ENCODE measurements around the gene FGD6. TPM values are rescaled to one million over a fixed set of nuclear protein-coding genes. Genes with fewer than 3 reads are reported as not detected.
"Not testable (repeated sequence)": the region's sequence is repeated elsewhere in the genome, so short reads cannot be mapped to it uniquely, and the experiment has no call there.

The FGD6 gene
- total RNA-seq, 2 donors from 2014 or later = 15.8 to 19.1 TPM

DNA sequence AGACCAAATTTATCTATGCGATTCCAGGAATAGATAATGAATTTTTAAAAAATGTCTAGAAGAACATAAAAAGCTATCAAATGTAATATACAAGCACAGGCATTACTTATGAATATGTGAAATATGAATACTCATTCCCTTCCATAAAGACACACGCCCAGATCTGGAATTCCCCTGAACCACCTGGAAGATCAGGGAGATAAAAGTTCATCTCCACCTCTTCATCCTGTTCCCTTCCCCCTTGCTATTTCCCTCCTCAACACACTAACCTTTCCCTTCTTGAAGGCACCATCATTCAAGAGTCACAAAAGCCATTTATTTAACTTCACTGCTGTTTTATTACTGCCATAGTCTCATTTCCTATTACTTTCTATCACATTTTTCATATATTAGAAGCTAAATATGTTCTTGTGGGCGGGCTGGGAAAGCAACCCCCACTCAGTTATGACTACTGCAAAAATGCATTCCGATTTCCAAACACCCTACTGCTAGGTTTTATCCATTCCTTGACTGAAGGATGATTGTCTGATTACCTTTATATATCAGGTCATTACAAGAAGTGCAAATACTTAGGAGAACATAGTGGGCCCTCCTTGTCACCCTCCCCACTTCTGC lies 16.1 kb downstream of the FGD6 start:
- no peak for TF ChIP-seq POLR2A (IDR thresholded peaks at IDR 0.05)
- no peak for TF ChIP-seq CTCF (IDR thresholded peaks at IDR 0.05)
- Histone ChIP-seq H3K36me3 (replicated peaks in 1 of 2; ENCODE audit: insufficient read depth in 1 of 2, low read depth in 2 of 2) (no peaks in the 10 kb centered on the region), H3K27ac (peak overlapping the region in 2 of 4 donors; percentile 33 to 40), H3K4me1 (peaks cover 56% of the 10 kb centered on the region), H3K4me3 (no peak overlapping the region), H3K27me3 (no peaks in the 10 kb centered on the region), H3K9me3 (no peaks in the 10 kb centered on the region)
- DNase-seq = no peak
- no peak for ATAC-seq
- intact Hi-C loops (cut with DNase I) = no loop called here
- WGBS, 2 donors = 78 to 80% methylated on average over 4 of the region's 4 CpGs

DNA sequence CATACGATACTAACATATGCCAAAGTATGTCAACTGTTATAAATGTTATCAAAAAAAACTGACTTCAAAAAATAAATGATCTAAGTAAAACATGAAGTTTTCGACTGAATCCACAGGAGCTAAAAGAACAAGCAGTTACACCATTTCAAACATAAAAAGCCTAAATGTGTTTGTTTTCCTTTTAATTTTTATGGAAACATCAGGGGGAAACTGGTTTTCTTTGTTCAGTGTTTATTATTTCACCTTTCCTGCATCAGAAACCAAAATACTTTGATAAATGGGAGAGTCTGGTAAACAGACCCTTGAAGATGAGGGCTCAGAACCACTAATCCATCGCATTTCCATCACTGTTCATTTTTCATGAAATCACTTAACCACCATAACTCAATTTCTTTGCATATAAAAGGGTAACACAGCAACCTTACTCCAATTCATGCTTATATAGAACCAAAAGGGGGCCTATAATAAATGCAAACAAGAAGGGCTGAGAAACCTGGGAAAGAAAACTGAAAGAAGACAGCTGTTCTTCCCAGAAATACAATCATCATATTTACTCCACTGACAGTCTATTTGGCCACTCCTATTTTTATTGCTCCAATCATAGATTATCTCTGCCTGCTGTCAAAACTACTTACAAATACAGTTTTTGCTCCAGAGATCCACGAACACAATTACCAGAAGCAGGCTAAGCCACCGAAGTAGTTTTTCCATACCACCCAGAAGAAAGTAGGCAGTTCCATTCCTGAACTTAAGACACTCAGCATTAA lies 17.0 kb downstream of the FGD6 start:
- TF ChIP-seq POLR2A (IDR thresholded peaks at IDR 0.05) = no peak
- no peak for TF ChIP-seq CTCF (IDR thresholded peaks at IDR 0.05)
- 19 to 32% methylated on average over 5 of the region's 5 CpGs for WGBS, 2 donors
- Histone ChIP-seq H3K36me3 (replicated peaks in 1 of 2; ENCODE audit: insufficient read depth in 1 of 2, low read depth in 2 of 2) (no peaks in the 10 kb centered on the region), H3K27ac (peak overlapping the region in 3 of 4 donors; percentile 29 to 40 (median 33)), H3K4me1 (peaks cover 49% of the 10 kb centered on the region), H3K9me3 (no peaks in the 10 kb centered on the region), H3K4me3 (no peak overlapping the region), H3K27me3 (no peaks in the 10 kb centered on the region)
- intact Hi-C loops (cut with DNase I) = no loop called here
- DNase-seq = no peak
- no peak for ATAC-seq

DNA sequence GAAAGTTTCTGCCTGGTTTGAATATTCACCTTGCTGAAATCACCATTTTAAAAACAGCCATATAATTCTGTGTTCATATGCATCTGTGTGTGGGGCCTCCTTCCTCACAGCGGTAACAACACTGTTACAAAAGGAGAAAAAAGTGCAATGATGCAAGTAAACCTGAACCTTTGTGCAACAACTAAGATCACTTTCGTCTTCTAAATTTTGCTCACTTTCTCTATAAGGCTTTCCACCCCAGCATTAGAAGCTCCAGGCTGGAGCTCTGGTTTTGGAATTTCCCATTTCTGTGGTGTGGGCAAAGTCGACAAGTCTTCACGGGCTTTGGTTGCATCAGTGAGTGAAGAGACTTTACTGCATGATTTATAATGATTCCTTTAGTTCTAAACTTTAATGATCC lies 18.4 kb downstream of the FGD6 start:
- DNase-seq = no peak
- Histone ChIP-seq H3K27me3 (no peaks in the 10 kb centered on the region), H3K27ac (no peak overlapping the region), H3K4me3 (no peak overlapping the region), H3K9me3 (no peaks in the 10 kb centered on the region), H3K36me3 (replicated peaks in 1 of 2; ENCODE audit: insufficient read depth in 1 of 2, low read depth in 2 of 2) (no peaks in the 10 kb centered on the region), H3K4me1 (peaks cover 41% of the 10 kb centered on the region)
- TF ChIP-seq POLR2A (IDR thresholded peaks at IDR 0.05) (no peak), CTCF (IDR thresholded peaks at IDR 0.05) (no peak)
- ATAC-seq = no peak
- intact Hi-C loops (cut with DNase I) = no loop called here
- 80 to 90% methylated on average over 4 of the region's 4 CpGs for WGBS, 2 donors

DNA sequence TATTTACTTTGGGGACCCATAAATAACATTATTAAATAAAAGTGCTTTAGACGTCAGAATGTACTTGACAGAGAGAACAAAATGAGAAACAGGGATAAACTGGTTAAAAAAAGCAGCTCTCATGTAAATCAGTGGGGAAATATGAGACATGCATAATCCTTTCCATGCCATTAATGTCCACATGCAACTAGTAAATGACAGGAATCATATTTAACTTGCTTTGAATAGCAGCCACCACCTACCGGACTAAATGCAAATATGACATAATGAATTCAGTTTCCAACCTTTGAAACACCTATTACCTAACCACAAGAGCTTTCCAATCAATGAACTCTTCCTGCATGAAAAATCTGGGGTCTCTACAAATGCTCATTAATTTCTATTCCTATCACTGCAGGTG lies 19.6 kb downstream of the FGD6 start:
- no peak for TF ChIP-seq CTCF (IDR thresholded peaks at IDR 0.05)
- no peak for TF ChIP-seq POLR2A (IDR thresholded peaks at IDR 0.05)
- H3K4me1 ChIP-seq = peaks cover 28% of the 10 kb centered on the region
- H3K4me3 ChIP-seq = no peak overlapping the region
- H3K9me3 ChIP-seq = no peaks in the 10 kb centered on the region
- WGBS, 2 donors = 67 to 72% methylated on average over 2 of the region's 2 CpGs
- intact Hi-C loops (cut with DNase I) = no loop called here
- DNase-seq (no peak), ATAC-seq (no peak)
- H3K36me3 ChIP-seq (replicated peaks in 1 of 2; ENCODE audit: insufficient read depth in 1 of 2, low read depth in 2 of 2) = no peaks in the 10 kb centered on the region
- H3K27me3 ChIP-seq = no peaks in the 10 kb centered on the region
- H3K27ac ChIP-seq = no peak overlapping the region

DNA sequence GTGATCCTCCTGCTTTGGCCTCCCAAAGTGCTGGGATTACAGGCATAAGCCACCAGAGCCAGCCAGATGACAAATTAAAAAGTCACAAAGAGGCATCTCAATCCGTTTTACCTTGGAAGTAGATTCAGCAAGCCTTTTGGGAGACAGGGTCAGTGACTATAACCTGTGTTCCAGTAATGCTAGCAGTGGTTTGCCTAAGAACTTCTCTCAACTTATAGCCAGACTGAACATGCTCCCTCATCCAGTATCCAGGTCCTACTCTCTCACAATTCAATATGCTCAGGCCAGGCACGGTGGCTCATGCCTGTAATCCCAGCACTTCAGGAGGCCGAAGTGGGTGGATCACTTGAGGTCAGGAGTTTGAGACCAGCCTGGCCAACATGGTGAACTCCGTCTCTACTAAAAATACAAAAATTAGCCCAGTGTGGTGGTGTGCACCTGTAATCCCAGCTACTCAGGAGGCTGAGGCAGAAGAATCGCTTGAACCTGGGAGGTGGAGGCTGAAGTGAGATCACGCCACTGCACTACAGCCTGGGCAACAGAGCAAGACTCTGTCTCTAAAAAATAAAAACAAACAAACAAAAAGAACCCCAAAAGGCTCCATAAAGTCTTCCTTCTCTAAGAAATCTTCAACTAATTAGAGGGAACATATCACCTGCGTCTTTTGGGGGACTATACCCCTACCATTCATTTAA lies 20.2 kb downstream of the FGD6 start:
- H3K9me3 ChIP-seq; ATAC-seq; H3K27ac ChIP-seq; H3K27me3 ChIP-seq; intact Hi-C loops (cut with DNase I); H3K36me3 ChIP-seq (replicated peaks in 1 of 2; ENCODE audit: insufficient read depth in 1 of 2, low read depth in 2 of 2); DNase-seq; H3K4me3 ChIP-seq: not testable (repeated sequence)
- 93 to 96% methylated on average over 7 of the region's 7 CpGs for WGBS, 2 donors
- peaks cover 25% of the 10 kb centered on the region for H3K4me1 ChIP-seq

Data from body of pancreas (tissue), 4 donors.